Loucy (cell line): ENCODE data around the gene ALDH1L1.

Experiments
- CTCF ChIP-seq: fragments of 200-600 bp; sonication (generic); conservative IDR thresholded peaks from 2 replicates; pipeline ENCODE4 v1.5.1; 2014; ENCODE audit warnings: mild to moderate bottlenecking, antibody characterized with exemption, low read length
- EZH2phosphoT487 ChIP-seq: fragments of 200-600 bp; IDR thresholded peaks from 2 replicates; pipeline ENCODE4 v1.6.1; 2018; ENCODE audit warnings: antibody characterized with exemption, mild to moderate bottlenecking, moderate library complexity, borderline replicate concordance

DNA sequence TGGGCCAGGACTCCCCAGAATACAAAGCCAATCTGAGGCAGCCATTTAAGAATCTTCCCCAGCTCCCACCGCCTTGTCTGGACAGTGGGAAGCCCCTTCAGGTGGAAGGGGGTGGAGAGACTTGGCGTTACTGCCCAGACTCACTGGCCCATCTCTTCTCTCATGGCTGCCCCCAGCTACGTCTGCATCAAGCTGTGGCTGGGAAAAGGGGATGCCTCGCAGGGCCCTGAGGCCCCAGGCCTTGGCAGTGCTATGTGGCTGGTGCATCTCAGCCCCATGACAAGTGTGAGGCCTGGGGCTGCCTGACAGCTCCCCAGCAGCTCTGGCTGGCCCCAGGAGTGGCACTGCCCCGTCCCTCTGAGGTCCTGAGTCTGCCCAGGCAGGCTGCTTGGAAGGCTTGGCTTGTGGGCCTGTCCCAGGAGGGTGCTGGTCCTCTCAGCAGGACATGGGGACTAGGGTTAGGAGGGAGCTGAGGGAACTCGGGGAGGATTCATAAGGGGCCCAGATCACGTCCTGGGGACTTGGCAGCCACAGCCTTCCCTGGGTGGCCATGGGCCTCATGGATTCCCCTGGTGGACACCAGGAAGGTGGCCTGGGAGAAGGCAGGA lies 76.3 kb downstream of the ALDH1L1 start:
- TF ChIP-seq EZH2phosphoT487: no peak
- TF ChIP-seq CTCF: no peak
